Middle frontal gyrus (tissue), 1 donor: ENCODE data around the gene GUCA2A.

Source experiments
- DNase-seq: peaks from one replicate; pipeline ENCODE4 v3.0.0-alpha.2; 2015; ENCODE audit warnings: low spot score; ENCODE audit errors: extremely low spot score

GUCA2A gene

DNA sequence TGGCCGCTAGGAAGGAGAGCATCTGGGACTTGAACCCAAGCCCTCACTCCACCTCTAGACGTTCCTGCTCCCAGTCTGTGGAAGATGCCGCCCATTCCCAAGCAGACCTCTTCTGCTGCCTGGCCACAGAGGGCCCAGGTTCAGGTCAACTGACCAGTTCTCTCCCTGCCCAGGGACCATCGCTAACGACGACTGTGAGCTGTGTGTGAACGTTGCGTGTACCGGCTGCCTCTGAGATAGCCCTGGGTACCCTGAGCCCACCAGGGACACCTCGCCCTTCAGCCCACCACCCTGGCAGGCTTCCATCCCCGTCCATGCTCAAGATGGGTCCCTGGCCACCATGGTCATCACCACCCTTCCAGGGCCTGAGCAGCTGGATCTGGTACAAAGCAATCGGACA, 9.2 kb downstream of the GUCA2A start:
- no peak for DNase-seq

DNA sequence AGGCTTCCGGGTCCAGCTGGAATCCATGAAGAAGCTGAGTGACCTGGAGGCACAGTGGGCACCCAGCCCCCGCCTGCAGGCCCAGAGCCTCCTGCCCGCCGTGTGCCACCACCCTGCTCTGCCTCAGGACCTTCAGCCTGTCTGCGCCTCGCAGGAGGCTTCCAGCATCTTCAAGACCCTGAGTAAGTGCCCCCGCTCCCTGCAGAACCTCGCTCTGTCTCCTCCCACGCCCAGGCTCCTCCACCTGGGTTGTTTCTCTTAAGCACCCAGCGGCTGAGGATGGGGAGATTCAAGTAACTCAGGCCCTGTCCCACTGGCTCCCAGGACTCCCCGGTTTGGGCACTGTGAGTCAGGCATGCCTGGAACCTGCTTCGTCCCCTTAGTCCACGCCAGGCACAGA, 9.9 kb downstream of the GUCA2A start:
- DNase-seq, result no peak

DNA sequence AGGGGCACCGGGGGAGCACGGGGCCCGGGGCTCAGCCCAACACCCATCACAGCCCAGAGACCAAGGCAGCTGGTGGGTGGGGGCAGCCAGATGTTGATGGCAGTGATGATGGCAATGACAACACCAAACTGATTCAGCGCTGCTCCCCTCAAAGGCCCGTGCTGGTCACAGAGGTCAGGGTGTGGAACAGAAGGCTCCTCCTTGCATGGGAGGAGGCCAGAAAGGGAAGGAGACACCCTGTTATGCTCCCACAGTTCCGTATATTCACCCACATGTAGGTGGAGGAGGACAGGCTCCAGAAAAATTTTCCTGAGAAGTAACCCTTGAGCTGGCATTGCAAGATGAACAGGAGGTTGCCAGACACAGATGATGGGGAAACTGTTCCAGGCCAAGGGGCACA, 10.9 kb downstream of the GUCA2A start:
- no peak for DNase-seq

DNA sequence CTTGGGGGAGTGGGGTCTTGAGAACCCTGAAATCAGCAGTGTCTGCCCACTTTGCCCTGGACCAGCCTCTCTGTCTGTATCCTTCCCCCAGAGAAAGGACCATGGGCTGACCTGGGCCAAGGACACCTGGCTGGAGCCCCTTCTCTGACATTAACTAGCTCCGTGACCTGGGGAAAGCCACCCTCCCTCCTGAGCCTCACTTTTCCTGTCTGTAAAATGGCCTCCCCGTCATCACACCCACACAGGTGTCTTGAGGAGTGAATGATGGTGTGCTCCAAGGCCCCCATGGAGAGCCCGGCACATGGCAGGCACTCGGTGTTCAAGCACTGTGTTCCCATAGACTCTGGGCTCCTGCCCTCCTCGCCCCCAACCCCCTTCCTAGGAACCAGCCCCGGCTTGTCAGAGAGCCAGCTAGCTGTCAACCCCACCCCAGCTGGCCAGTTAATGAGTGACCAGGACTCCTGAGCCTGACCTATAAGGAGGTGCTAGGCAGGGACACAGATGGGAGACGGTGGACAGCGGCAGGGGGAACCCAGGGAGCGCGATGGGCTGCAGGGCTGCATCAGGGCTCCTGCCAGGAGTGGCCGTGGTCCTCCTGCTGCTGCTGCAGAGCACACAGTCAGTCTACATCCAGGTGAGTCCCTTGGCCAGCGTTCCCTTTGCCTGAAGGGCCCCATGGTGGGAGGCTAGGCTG, 11.5 kb downstream of the GUCA2A start, which contains the start of gene GUCA2B:
TSS of gene GUCA2B (plus strand) at position 504 of the 694 bp plus-strand sequence. CDS start at position 545, 41 bp downstream.
- no peak for DNase-seq

DNA sequence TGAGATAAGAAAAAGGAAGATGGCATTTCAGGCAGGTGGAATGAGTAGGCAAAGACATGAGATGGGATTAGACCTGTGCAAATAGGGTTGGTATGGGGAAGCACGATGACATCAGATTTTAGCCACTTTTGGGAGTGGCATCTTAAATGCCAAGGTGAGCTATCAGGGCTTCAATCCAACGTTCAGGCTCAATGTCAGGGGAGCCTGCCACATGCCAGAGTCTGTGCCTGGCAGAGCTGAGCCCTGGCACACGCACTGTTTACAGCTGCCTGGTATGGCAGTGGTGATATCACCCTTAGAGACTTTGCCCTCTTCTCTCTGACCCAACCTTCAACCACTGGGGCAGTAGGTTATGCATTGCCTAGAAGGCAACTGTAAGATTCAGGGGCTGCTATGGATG, 12.4 kb downstream of the GUCA2A start:
- DNase-seq, result no peak

DNA sequence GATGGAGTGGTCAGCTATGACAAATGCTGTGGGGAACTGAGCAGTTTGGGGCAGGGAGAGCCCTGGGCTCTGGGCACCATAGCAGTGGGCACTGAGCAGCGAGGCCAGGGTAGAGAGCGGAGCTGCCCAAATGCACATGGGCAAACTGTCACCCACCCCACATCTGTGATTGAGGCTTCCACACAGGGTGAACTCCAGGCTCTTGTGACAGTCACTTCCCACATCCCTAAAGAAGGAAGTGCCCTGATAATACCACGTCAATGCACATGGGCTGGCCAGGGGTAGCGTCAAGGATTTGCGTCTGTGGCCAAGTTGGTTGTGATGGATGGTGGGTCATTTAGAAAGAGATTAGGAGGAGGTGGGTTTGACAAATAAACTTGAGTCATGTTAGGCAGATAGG, 13.9 kb downstream of the GUCA2A start:
- no peak for DNase-seq

DNA sequence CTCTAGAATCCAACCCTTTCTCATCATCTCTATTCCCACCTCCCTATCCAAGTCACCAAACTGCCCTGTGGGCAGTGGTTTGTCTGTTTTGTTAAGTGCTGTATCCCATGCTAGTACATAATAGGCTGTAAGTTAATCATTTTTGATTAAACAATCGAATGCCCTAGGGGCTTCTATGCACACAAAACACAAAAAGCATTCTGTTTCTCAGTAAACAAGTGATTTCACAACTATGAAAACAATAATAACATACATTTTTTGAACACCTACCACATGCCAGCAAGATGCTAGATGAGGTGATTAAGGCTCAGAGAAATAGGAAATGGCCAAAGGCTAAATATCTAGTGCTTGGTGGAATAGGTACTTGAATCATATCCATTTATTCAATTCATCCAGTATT, 16.4 kb downstream of the GUCA2A start:
- no peak for DNase-seq

DNA sequence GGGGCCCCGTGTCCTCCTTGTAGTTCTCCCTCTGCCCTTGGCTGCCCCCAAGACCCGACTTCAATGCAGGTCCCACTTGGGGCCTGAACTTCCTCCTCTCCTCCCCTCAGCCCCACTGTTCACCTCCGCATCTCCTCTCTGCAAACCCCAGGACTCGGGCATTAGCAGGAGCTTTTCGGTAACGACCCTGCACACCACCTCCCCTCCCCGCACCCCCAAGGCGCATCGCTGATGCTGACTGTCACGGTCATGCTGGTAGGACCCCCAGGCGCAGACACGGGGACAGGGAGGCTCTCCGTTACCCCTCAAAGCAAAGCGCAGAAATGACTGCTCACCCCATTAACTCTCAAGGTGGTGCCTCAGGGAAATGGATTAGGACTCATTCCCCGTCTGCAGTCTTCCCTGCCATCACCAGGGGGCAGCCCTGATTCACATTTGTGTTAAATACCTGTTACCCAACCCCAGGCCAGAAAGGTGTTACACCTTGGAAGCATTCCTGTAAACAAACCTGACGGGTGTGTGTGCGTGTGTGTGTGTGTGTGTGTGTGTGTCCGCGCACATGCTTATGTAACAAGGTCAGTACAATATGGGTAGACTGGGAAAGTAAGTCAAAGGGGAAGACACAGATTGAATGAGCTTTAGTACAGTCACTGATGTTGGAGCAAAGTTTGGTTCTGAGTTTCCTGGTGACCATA, 17.8 kb downstream of the GUCA2A start:
- no peak for DNase-seq

DNA sequence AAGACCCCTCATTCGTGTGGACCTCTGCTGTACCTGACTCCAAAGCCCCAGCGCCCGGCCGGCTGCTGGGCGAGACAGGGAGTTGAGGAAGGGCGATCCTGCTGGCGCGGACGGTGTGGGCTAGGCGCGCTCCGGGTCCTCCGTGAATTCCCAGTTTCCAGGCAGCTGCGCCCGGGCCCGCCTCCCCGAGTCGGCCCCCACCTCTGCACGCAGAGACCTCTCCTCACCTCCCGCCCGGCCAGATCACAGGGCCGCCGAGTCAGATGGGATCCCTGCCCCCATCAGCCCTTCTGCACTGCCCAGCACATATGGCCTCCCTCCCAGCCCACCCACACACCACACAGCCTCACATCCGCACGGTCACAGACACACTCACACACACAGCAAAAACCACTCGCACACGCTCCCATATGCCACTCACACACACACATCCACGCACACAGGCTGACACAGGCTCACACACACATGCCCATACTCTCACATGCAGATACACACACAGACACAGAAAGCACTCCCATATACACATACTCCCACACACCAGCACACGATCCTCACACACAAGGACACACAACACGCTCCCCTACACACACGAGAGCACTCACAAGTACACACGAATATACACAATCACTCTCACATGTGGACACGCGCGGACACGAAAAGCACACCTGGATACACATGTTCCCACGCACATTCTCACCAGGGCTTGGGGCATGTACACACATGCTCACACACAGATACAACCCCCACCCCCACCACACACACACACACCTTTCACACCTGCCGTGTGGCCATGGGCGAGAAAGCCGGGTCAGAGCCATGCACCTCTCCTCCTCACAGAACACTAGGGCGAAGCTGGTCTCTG, 18.6 kb downstream of the GUCA2A start:
- DNase-seq, result no peak

DNA sequence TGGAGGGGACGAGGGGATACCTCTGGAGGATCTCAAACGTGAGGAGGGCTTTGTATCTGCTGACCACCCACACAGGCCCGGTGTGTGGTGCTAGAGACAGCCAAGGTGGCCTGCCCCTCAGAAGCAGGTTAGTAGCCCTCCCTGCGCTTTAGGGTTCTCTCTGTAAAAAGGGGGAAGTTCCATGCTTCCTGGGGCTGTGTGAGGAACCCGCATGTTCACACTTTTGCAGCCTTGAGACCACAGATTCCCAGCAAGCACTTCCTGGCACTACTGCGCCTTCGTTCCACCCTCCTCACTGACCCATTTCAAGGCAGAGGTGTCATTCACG, 19.2 kb downstream of the GUCA2A start:
- DNase-seq, result no peak

DNA sequence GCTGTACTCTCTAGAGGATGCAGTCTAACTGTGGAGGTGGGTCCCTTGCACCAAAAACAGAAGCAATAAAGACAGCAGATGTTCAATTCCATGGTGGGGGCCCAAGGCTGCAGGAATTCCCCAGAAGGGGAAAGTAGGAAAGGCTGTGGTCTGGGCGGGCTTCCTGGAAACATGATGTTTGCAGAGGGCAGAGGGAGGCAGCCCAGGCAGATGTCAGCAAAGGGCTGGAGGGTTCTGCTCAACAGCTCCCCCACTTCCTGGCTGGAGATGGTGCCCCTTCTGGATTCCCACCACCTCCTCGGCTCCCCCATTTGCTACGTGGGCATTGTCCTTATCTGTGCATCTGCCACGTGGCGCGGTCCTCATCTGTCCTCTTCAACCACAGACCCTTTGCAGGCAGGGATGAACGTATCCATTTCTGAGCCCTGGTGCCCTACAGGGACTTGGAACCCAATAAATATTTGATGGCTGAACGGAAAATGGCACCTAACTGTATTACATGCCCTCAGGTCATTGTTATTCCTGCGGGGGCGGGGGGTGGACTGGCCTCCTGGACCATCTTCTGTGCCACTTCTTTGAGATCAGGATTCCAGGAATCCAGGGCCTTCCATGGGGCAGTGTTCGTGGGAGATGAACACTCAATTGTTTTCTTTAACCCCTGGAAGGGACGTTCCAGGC, 19.7 kb downstream of the GUCA2A start:
- DNase-seq, result no peak

DNA sequence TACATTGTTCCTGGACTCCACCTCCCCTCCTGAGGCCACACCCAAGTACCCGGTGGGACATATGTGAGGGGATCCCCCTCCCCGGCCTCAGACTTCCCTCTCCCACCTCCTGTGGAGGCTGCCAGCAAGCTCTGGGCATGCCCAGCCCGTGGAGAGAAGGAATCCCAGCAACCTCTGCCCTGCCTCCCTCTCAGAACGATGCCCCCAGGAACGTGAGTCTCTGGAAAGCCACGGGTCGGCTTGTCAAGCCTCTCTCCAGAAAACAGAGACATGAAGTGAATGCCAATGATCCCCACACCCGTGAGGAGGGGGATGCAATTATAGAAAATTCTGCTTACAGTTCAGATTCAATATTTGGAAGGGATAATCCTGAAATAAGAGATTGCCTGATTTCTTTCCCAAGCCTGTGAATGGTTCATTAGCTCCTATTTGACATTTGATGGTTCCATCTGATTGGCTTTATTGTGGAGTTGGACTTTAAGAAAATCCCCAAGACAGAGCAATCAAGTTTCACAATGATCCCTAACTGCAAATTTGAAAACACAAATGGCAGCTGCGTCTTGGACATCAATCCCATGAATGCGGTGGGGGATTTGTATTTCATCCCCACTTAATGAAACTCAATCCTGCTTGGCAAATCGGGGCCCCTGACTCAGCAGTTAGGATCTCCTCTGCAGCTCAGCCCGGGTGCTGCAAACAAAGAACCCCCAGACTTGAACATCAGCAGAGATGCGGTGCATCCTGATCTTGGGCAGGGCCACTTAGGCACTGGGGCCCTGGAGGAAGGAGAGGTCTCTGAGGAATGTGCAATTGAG, 20.4 kb downstream of the GUCA2A start:
- no peak for DNase-seq

DNA sequence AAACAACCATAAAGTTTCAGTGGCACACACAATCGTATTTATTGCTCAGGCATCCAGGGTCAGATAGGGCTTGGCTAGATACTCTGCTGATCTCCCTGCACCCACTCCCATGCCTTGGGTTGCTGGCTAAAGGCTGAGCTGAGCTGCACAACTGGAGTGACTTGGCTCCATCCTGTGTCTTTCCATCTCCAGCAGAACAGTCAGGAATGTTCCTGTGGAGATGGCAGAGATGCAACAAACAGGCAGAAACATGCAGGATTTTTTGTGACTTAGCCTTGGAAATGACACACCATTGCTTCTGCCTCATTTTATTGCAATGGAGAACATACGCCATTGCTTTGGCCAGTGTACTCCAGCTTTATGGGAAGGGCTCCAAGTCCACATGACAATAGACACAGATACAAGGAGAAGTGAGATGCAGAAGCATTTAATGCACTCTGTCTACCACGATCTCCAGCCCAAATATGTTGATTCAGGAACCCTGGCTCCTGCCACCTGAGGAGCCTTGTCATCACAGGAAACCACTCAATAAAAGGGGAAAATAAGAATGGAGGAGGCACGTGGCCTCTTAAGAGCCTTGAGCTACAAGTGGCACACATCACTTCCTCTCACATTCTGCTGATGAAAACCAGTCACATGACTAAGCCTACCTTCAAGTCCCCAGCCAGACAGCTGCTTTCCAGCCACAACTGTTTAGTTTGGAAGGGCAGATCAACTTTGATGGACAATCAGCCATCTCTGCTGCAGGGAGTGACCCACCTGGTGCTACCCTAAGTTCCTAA, 21.5 kb downstream of the GUCA2A start:
- DNase-seq, result no peak

DNA sequence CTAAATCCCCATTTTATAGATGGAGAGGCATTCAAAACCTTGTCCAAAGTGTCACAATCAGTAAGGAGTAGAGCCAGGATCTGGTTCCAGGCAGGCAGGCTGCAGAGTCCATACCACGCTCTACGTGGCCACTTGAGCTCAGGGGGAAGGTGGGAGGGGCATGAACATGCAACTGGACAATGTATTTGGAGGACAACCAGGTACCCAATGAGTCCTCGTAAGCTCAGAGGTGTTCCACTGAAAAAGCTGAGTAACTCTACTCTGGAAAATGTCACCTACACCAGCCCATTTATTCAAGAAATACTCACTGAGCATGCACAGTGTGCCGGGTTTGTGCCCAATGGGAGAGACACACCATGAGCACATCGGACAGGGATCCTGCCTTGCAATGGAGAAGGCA, 22.6 kb downstream of the GUCA2A start:
- DNase-seq, result no peak

DNA sequence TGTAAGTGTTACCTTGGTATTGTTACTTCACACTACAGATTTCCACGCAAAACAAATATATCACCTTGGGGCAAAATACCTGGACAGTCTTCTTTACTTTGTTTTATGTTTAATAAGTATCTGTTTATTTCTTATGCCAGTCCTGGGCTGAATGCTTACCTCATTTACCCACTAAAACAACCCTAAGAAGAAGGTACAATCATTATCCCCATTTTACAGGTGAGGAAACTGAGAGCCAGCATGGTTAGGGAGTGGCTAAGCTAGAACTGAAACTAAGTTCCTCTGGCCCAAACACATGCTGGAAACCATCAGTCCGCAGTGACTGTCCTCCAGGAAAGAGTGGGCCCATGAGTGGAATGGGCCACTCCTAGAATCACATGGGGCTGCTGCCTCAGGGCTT, 24.4 kb downstream of the GUCA2A start:
- DNase-seq, result no peak

DNA sequence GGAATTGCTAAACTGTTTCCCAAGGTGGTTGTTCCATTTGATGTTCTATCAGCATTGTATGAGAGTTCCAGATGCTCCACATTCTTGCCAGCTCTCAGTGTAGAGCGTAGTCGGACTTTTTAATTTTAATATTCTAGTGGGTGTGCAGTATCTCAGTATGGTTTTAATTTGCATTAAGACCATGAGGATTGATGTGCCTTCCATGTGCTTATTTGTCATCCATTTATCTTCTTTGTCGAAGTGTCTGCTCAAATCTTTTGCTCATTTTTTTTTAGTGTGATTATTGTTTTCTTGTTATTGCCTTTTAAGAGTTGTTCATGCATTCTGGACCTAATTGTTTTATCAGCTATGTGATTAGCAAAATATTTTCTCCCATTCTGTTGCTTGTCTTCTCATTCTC, 25.1 kb downstream of the GUCA2A start:
- no peak for DNase-seq

DNA sequence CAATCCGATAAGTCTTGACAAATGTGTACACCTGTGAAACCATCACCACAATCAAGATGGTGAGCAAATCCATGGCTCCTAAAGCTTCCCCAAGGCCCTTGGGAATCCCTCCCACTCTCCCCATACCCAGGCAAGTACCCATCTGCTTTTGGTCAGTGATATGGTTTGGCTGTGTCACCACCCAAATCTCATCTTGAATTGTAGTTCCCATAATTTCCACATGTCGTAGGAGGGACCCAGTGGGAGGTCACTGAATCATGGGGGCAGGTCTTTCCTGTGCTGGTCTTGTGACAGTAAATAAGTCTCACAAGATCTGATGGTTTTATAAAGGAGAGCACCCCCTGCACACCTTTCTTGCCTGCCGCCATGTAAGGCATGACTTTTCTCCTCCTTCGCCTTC, 26.0 kb downstream of the GUCA2A start:
- no peak for DNase-seq

DNA sequence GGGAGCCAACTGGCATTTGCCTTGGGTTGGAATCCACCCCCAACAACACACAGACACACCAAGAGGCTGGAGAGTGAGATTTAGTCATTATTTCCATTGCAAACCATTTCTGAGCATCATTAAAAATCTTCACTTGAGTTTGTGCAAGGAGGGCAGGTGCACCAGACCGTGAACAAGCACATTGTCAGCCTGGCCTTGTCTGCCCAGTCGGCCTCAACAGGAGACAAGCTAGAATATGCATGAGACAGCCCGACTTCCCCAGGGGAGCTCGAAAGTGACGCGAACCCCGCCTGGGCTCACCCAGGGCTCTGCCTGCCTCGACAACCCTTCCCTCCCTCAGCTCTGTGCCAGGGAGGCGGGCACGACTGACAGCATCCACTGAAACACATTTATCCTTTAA, 26.8 kb downstream of the GUCA2A start:
- DNase-seq, result no peak

DNA sequence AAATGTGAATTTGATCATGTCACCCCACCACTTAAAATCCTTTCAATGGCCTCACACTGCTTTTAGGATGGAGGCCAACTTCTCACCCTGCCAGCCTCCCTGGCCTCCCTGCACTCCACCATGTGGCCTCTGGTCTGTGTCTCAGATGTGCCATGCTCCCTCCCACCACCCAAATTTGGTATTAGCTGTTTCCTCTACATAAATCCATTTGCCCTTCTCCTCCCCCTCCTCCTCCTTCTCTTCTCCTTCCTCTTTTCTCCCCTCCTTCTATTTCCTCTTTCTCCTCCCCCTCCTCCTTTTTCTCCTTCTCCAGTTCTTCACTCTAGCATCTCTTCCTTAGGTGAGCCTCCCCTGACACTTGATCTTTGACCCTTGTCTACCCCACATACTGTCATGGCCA, 28.1 kb downstream of the GUCA2A start:
- DNase-seq, result no peak

DNA sequence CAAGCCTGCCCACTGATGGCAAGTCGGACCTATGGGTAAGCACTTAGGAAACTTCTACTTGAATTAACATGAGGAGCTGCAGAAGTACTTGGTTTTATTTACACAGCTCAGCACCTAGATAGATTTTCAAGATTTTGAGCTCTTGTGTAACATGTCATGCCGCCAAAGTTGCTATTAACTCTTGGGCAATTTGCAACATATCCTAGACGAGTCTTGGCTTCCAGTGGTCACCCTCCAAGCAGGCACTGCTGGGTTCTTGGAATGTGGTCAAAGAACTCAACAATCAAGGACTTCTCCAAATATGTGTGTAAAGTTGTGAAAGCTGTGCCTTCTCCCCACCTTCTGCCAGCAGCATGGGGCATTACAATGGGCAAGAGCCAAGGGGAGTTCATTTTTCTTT, 29.1 kb downstream of the GUCA2A start:
- DNase-seq, result no peak
